GM23338 (cell line): ENCODE data around the gene JPH3. TPM values are rescaled to one million over a fixed set of nuclear protein-coding genes. Genes with fewer than 3 reads are reported as not detected.

ENCODE experiments used
- ATAC-seq: fragments of 200-7000 bp; cut with Tn5 transposase; 3 replicates; pipeline ENCODE4 v1.9.1; 2020
- DNase-seq: peaks from one replicate; pipeline ENCODE4 v3.0.0-alpha.2; 2015; ENCODE audit warnings: low spot score
- H2AFZ ChIP-seq: fragments of 200-600 bp; sonication (generic); 2 replicates; pipeline ENCODE4 v1.8.0; 2016; ENCODE audit warnings: antibody characterized with exemption, mild to moderate bottlenecking, moderate library complexity
- H3F3A ChIP-seq: fragments of 200-600 bp; sonication (generic); replicated peaks from 2 replicates; pipeline ENCODE4 v1.8.0; 2017; ENCODE audit warnings: antibody characterized with exemption, mixed run types, low read depth
- H3K27ac ChIP-seq: fragments of 200-600 bp; sonication (generic); 2 replicates; pipeline ENCODE4 v1.6.1; 2016; ENCODE audit warnings: low read depth
- H3K27me3 ChIP-seq: fragments of 200-600 bp; sonication (generic); 2 replicates; pipeline ENCODE4 v1.8.0; 2016; ENCODE audit warnings: mild to moderate bottlenecking, mixed run types, moderate library complexity; ENCODE audit not compliant: insufficient read depth
- H3K36me3 ChIP-seq: fragments of 200-600 bp; sonication (generic); 2 replicates; pipeline ENCODE4 v1.8.0; 2016; ENCODE audit warnings: mild to moderate bottlenecking; ENCODE audit not compliant: insufficient read depth
- H3K4me1 ChIP-seq: fragments of 200-600 bp; sonication (generic); 2 replicates; pipeline ENCODE4 v1.8.0; 2016; ENCODE audit warnings: mild to moderate bottlenecking, moderate library complexity; ENCODE audit not compliant: insufficient read depth
- H3K4me2 ChIP-seq: fragments of 200-600 bp; sonication (generic); 2 replicates; pipeline ENCODE4 v1.7.1; 2017; ENCODE audit warnings: mixed run types
- H3K4me3 ChIP-seq: fragments of 200-600 bp; sonication (generic); 2 replicates; pipeline ENCODE4 v1.6.1; 2016; ENCODE audit warnings: mixed run types
- H3K79me2 ChIP-seq: fragments of 200-600 bp; sonication (generic); replicated peaks from 2 replicates; pipeline ENCODE4 v1.8.0; 2017; ENCODE audit warnings: mild to moderate bottlenecking; ENCODE audit not compliant: insufficient read depth
- H3K9me2 ChIP-seq: fragments of 200-600 bp; sonication (generic); 2 replicates; pipeline ENCODE4 v1.8.0; 2017; ENCODE audit not compliant: insufficient read depth
- H4K20me1 ChIP-seq: fragments of 200-600 bp; sonication (generic); replicated peaks from 2 replicates; pipeline ENCODE4 v1.8.0; 2017; ENCODE audit warnings: mild to moderate bottlenecking; ENCODE audit not compliant: insufficient read depth
- H3K27ac Mint-ChIP-seq: 2 replicates; pipeline ENCODE4 v1.8.0; 2020; ENCODE audit warnings: inconsistent platforms, mild to moderate bottlenecking, moderate library complexity, mixed read lengths
- H3K27me3 Mint-ChIP-seq: 3 replicates; pipeline ENCODE4 v1.8.0; 2022; ENCODE audit warnings: low read depth, mild to moderate bottlenecking, moderate library complexity, mixed read lengths, inconsistent platforms; ENCODE audit not compliant: insufficient read depth, poor library complexity
- H3K36me3 Mint-ChIP-seq: 3 replicates; pipeline ENCODE4 v1.8.0; 2021; ENCODE audit warnings: low read depth, mild to moderate bottlenecking, inconsistent platforms, moderate library complexity, mixed read lengths
- H3K4me1 Mint-ChIP-seq: 3 replicates; pipeline ENCODE4 v1.8.0; 2020; ENCODE audit warnings: mild to moderate bottlenecking, inconsistent platforms, mixed read lengths
- H3K4me3 Mint-ChIP-seq: 3 replicates; pipeline ENCODE4 v1.8.0; 2021; ENCODE audit warnings: moderate library complexity, mild to moderate bottlenecking, inconsistent platforms, mixed read lengths
- H3K9me3 Mint-ChIP-seq: 3 replicates; pipeline ENCODE4 v1.8.0; 2020; ENCODE audit warnings: moderate library complexity, mild to moderate bottlenecking, inconsistent platforms, mixed read lengths
- CREB1 ChIP-seq: fragments of 250-450 bp; sonication (Bioruptor Pico); IDR thresholded peaks from 2 replicates; pipeline ENCODE4 v1.5.0; 2020; ENCODE audit warnings: low read depth, mild to moderate bottlenecking, moderate library complexity
- EZH2 ChIP-seq: fragments of 200-600 bp; sonication (generic); IDR thresholded peaks from one replicate; pipeline ENCODE4 v1.8.0; 2017; ENCODE audit warnings: antibody characterized with exemption, mild to moderate bottlenecking, low read depth; ENCODE audit not compliant: unreplicated experiment
- EZH2phosphoT487 ChIP-seq: fragments of 200-600 bp; sonication (generic); IDR thresholded peaks from one replicate; pipeline ENCODE4 v1.8.1; 2018; ENCODE audit warnings: antibody characterized with exemption; ENCODE audit not compliant: unreplicated experiment
- JUNB ChIP-seq: IDR thresholded peaks from one replicate; pipeline ENCODE4 v1.6.1; 2016; ENCODE audit warnings: antibody characterized with exemption; ENCODE audit not compliant: unreplicated experiment
- NANOG ChIP-seq: IDR thresholded peaks from 2 replicates; pipeline ENCODE4 v1.6.1; 2016; ENCODE audit warnings: antibody characterized with exemption, borderline replicate concordance
- POLR2AphosphoS5 ChIP-seq: IDR thresholded peaks from 2 replicates; pipeline ENCODE4 v1.6.1; 2016; ENCODE audit warnings: antibody characterized with exemption, low read depth
- STAT1 ChIP-seq: IDR thresholded peaks from one replicate; pipeline ENCODE4 v1.6.1; 2016; ENCODE audit warnings: antibody characterized with exemption; ENCODE audit not compliant: unreplicated experiment
- ZNF114 ChIP-seq: fragments of 250-450 bp; sonication (Bioruptor Pico); IDR thresholded peaks from 2 replicates; pipeline ENCODE4 v1.5.0; 2020; ENCODE audit warnings: mild to moderate bottlenecking, moderate library complexity
- ZNF331 ChIP-seq: fragments of 250-450 bp; sonication (Bioruptor Pico); IDR thresholded peaks from 2 replicates; pipeline ENCODE4 v1.5.0; 2020; ENCODE audit warnings: low read depth, mild to moderate bottlenecking, moderate library complexity
- polyA plus RNA-seq: library from polyadenylated mRNA; unstranded; fragments of >200 nt; fragmentation: Nextera tagmentation; extraction: Ambion mirVana; gene quantifications from 2 replicates; pipeline ENCODE4 v1.2.1, GENCODE V29; 2016
- total RNA-seq: library from RNA; depleted of rRNA; stranded (reverse); fragments of >200 nt; shearing (Covaris generic); gene quantifications from 2 replicates; pipeline ENCODE4 v1.2.3, GENCODE V29; 2014
- TF ChIP-seq, protein P1 (sequence below), 2 experiments: fragments of 200-600 bp in 1 of 2; sonication (generic) in 1 of 2; conservative IDR thresholded peaks; 2 replicates each; pipeline versions ENCODE4 v1.5.1 to v1.6.1; 2016 to 2017; ENCODE audit warnings: antibody characterized with exemption in 2 of 2, low read depth in 2 of 2, mild to moderate bottlenecking in 2 of 2, moderate library complexity in 1 of 2
- TF ChIP-seq, protein P2 (sequence below): fragments of 250-450 bp; sonication (Bioruptor Pico); IDR thresholded peaks from 2 replicates; pipeline ENCODE4 v1.5.0; 2020; ENCODE audit warnings: mild to moderate bottlenecking, moderate library complexity

JPH3 gene
- total and polyA plus RNA-seq, 2 experiments from 2014 or later = 8.4 to 38.3 TPM

DNA sequence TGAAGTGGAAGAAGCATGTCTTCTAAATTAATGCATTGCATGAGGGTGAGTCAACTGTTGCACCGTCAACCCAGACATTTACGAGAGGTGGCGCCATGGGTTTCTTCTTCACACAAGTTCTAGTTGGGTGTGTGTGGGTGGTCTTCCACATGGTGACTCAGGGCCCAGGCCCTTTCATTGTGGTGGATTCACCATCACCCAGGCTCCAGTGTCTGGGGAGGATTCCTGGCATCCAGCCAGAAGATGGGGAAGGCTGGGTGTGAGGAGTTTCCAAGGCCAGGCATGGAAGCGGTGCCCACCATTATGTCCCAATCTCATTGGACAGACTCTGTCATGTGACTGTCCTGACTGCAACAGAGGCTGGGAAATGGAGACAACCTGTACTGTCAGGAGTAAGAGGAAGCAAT is 21.4 kb upstream of the JPH3 start:
- Histone ChIP-seq H3K4me1 (peaks cover 19% of the 10 kb centered on the region), H3K9me2 (no peaks in the 10 kb centered on the region), H3K79me2 (no peaks in the 10 kb centered on the region), H3K36me3 (no peaks in the 10 kb centered on the region), H3K4me3 (no peak overlapping the region), H3K27me3 (no peaks in the 10 kb centered on the region), H3F3A (peaks cover 6% of the 10 kb centered on the region), H4K20me1 (no peaks in the 10 kb centered on the region), H3K4me2 (no peak overlapping the region), H2AFZ (no peak overlapping the region), H3K27ac (no peak overlapping the region)
- TF ChIP-seq ZNF114 (no peak), STAT1 (no peak), NANOG (no peak)
- TF ChIP-seq, protein P1, sequence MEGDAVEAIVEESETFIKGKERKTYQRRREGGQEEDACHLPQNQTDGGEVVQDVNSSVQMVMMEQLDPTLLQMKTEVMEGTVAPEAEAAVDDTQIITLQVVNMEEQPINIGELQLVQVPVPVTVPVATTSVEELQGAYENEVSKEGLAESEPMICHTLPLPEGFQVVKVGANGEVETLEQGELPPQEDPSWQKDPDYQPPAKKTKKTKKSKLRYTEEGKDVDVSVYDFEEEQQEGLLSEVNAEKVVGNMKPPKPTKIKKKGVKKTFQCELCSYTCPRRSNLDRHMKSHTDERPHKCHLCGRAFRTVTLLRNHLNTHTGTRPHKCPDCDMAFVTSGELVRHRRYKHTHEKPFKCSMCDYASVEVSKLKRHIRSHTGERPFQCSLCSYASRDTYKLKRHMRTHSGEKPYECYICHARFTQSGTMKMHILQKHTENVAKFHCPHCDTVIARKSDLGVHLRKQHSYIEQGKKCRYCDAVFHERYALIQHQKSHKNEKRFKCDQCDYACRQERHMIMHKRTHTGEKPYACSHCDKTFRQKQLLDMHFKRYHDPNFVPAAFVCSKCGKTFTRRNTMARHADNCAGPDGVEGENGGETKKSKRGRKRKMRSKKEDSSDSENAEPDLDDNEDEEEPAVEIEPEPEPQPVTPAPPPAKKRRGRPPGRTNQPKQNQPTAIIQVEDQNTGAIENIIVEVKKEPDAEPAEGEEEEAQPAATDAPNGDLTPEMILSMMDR (conservative IDR thresholded peaks at IDR 0.05; ENCODE audit: low read depth in 2 of 2) = peak; percentile 22 to 42; a peak in 2 of 4 replicates
- ATAC-seq (no peak), DNase-seq (peak; percentile 36)
- H3K9me3 Mint-ChIP-seq = no peaks in the 10 kb centered on the region
- H3K4me3 Mint-ChIP-seq = no peak overlapping the region
- H3K36me3 Mint-ChIP-seq = no peaks in the 10 kb centered on the region; the same call in 2 of the 3 replicates
- no peak overlapping the region for H3K27ac Mint-ChIP-seq
- peaks cover 36% of the 10 kb centered on the region for H3K4me1 Mint-ChIP-seq
- H3K27me3 Mint-ChIP-seq = peaks cover 3% of the 10 kb centered on the region

DNA sequence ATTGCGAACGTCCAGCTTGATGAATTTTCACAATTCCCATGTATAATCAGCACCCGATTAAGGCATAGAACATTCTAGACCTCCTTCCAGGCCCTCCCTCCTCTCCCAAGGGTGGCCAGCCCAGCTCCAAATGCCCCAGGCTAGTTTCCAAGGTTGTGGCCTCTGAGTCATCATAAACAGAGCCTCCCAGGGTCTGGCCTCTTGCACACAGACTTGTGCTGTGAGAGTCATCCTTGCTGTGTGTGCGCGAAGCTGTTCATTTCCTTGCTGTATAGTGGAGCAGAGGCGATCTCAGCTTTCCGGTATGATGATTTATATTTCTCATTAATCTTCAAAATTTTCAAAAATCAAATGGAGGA is 20.5 kb upstream of the JPH3 start:
- no peak overlapping the region for H3K4me3 Mint-ChIP-seq
- H3K4me1 Mint-ChIP-seq = peaks cover 34% of the 10 kb centered on the region
- H3K27ac Mint-ChIP-seq = peak overlapping the region; percentile 52; the same call in 1 of the 2 replicates
- H2AFZ ChIP-seq = peak overlapping the region; percentile 98
- no peaks in the 10 kb centered on the region for H3K9me3 Mint-ChIP-seq
- no peak overlapping the region for H3K4me3 ChIP-seq
- 0 out of 2 replicates have a peak overlapping the region, but pooled peaks have one; percentile 12 for H3K4me2 ChIP-seq
- 0 out of 2 replicates have a peak, but pooled peaks cover 3% of the 10 kb centered on the region for H3F3A ChIP-seq
- DNase-seq (no peak), ATAC-seq (no peak)
- H3K9me2 ChIP-seq = no peaks in the 10 kb centered on the region
- no peaks in the 10 kb centered on the region for H3K36me3 ChIP-seq
- H3K36me3 Mint-ChIP-seq = no peaks in the 10 kb centered on the region; the same call in 2 of the 3 replicates
- H3K27me3 ChIP-seq = no peaks in the 10 kb centered on the region
- H4K20me1 ChIP-seq = no peaks in the 10 kb centered on the region
- peaks cover 3% of the 10 kb centered on the region for H3K27me3 Mint-ChIP-seq
- H3K79me2 ChIP-seq = no peaks in the 10 kb centered on the region
- H3K27ac ChIP-seq = peak overlapping the region; percentile 55; the same call in 1 of the 2 replicates
- peaks cover 11% of the 10 kb centered on the region; the same call in 1 of the 2 replicates for H3K4me1 ChIP-seq
- TF ChIP-seq, protein P1 (conservative IDR thresholded peaks at IDR 0.05; ENCODE audit: low read depth in 2 of 2) = no peak
- TF ChIP-seq ZNF114 = no peak
- TF ChIP-seq STAT1 = no peak
- TF ChIP-seq EZH2phosphoT487 = no peak
- TF ChIP-seq, protein P2, sequence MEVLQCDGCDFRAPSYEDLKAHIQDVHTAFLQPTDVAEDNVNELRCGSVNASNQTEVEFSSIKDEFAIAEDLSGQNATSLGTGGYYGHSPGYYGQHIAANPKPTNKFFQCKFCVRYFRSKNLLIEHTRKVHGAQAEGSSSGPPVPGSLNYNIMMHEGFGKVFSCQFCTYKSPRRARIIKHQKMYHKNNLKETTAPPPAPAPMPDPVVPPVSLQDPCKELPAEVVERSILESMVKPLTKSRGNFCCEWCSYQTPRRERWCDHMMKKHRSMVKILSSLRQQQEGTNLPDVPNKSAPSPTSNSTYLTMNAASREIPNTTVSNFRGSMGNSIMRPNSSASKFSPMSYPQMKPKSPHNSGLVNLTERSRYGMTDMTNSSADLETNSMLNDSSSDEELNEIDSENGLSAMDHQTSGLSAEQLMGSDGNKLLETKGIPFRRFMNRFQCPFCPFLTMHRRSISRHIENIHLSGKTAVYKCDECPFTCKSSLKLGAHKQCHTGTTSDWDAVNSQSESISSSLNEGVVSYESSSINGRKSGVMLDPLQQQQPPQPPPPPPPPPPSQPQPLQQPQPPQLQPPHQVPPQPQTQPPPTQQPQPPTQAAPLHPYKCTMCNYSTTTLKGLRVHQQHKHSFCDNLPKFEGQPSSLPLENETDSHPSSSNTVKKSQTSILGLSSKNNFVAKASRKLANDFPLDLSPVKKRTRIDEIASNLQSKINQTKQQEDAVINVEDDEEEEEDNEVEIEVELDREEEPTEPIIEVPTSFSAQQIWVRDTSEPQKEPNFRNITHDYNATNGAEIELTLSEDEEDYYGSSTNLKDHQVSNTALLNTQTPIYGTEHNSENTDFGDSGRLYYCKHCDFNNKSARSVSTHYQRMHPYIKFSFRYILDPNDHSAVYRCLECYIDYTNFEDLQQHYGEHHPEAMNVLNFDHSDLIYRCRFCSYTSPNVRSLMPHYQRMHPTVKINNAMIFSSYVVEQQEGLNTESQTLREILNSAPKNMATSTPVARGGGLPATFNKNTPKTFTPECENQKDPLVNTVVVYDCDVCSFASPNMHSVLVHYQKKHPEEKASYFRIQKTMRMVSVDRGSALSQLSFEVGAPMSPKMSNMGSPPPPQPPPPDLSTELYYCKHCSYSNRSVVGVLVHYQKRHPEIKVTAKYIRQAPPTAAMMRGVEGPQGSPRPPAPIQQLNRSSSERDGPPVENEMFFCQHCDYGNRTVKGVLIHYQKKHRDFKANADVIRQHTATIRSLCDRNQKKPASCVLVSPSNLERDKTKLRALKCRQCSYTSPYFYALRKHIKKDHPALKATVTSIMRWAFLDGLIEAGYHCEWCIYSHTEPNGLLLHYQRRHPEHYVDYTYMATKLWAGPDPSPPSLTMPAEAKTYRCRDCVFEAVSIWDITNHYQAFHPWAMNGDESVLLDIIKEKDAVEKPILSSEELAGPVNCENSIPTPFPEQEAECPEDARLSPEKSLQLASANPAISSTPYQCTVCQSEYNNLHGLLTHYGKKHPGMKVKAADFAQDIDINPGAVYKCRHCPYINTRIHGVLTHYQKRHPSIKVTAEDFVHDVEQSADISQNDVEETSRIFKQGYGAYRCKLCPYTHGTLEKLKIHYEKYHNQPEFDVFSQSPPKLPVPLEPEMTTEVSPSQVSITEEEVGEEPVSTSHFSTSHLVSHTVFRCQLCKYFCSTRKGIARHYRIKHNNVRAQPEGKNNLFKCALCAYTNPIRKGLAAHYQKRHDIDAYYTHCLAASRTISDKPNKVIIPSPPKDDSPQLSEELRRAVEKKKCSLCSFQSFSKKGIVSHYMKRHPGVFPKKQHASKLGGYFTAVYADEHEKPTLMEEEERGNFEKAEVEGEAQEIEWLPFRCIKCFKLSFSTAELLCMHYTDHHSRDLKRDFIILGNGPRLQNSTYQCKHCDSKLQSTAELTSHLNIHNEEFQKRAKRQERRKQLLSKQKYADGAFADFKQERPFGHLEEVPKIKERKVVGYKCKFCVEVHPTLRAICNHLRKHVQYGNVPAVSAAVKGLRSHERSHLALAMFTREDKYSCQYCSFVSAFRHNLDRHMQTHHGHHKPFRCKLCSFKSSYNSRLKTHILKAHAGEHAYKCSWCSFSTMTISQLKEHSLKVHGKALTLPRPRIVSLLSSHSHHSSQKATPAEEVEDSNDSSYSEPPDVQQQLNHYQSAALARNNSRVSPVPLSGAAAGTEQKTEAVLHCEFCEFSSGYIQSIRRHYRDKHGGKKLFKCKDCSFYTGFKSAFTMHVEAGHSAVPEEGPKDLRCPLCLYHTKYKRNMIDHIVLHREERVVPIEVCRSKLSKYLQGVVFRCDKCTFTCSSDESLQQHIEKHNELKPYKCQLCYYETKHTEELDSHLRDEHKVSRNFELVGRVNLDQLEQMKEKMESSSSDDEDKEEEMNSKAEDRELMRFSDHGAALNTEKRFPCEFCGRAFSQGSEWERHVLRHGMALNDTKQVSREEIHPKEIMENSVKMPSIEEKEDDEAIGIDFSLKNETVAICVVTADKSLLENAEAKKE (CRISPR knock-in tag) = no peak
- no peak for TF ChIP-seq JUNB
- TF ChIP-seq EZH2 = no peak
- TF ChIP-seq POLR2AphosphoS5 = no peak
- TF ChIP-seq CREB1 (CRISPR knock-in tag) = no peak
- no peak for TF ChIP-seq ZNF331 (CRISPR knock-in tag)
